ENCODE results near the gene RYR2.

Gene RYR2

DNA sequence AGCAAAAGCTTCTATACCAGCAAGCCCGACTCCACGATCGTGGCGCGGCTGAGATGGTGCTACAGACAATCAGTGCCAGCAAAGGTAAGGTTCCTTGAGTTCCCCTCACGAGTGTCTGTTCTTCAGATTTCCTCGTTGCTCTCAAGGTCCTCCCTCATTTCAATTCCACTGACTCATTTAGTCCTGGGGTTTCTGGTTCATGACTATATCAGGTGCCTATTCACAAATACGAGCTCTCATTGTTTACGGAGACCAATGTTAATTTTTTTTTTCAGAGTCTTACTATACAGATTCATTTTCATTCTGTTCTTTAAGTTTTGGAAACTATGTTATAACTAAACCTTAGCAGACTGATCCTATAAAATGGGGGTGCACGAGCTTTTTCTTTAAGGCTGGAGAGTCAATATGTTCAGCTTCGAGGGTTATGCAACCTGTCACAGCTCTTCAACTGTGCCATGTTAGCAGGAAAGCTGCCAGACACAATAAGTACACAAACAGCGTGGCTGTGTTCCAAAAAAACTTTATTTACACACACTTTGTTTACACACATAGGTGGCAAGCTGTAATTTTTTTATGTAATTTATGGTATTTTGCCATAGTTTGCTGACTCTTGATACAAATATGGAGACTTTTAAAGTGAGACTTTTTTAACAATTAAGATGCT lies 714.5 kb downstream of the RYR2 start:
- no peak for DNase-seq

DNA sequence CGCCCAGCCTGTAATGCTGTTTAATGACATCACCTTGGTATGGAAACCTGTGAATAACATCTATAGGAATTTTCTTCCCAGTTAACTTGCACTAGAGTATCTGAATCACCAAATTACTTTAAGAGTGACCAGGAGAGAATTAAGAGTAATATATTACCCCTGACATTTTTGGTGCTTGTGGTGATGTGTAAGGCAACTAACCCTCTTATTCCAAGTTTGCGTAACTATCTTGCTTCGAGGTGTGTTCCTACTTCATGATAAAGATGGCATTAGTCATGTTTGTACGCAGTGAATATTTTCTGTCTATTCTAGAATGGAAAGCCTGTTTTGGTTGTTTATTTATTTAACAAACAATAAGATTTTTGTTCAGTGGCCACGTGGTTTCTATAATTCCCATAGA lies 717.4 kb downstream of the RYR2 start:
- DNase-seq, result no peak

DNA sequence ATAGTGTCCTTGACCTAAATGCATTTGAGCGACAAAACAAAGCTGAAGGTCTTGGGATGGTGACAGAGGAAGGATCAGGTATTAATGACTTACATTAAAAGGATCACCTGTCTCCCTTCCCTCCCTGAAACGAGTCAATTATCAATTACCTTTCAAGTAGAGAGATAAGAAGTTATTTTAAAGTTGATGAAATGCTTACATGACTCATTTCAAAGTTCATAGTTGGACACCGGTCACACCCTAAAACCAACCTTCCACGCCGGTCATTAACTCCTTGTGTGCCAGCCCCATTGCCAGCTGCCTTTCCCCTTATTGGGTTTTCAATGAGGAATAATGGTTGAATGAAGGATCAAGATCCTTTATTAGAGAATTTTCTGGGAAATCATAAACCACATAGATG lies 719.0 kb downstream of the RYR2 start:
- DNase-seq, result no peak

DNA sequence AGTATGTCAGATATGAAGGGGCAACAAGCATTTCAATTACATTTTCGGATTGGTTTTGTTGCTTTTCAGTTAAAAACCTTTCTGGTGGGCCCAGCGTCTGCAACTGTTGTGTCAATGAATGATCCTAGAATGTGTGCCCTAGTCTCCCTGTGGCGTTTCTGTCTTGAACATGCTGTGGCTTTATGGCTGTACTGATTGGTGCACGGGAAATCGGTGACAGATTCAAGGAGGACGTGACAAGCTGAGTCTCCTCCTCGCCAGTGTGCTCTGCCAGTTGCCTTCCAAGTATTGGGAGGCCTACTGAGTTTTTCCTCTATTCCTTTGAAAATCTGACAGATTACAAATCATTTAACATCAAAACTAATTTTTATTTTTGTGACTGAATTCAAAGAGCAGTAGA lies 721.2 kb downstream of the RYR2 start:
- no peak for DNase-seq

DNA sequence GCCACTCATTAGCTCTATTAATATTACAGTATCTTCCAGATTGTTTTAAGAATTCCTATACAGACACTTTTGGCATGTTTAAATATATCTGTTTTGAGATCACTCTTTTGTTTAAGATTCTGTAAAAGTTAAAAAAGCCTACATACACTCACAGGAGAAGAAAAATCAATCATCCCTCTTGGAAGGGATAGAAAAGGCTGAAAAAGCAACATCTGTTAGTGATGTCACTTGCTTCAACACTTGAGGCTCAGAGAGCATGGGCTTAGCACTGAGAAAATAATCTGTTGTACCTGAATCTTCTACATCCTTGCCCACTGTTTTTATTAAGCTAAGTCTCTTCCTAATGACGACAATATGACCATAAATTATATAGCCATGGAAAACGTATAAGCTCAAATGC lies 721.8 kb downstream of the RYR2 start:
- DNase-seq, result no peak

DNA sequence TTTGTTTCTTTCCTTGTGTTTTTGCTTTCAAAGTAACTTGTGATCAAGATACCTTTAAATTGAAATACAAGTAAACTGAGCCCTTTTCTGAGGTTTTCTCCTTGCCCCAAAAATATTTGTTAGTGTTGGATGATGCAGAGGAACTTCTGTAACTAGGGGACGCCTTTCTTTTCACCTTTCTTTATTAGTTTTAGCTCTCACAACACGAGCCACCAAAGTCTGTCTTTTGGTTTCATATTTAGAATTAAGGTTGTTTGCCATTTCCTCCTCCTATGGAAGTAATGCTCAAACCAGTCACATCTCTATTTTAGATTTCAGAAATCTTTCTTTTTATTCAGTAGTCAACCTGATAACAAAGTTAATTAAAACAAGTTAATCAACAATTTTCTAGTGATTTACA lies 727.9 kb downstream of the RYR2 start:
- no peak for DNase-seq

DNA sequence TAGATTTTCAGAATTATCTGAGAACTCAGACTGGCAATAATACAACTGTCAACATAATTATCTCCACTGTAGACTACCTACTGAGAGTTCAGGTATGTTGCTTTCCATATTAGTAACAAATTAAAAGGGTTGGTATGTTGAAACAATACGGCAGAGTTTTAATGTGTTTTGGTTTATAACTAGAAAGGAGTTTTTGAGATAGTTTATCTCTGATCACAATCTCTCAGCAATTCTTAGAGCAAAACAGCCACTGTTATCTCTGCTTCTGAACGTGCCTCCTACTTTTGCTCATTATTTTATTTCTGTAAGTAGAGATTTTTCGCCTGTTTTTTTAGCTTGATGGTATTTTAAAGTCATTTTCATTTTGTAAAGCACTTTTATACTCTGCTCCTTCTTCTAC lies 730.0 kb downstream of the RYR2 start:
- no peak for DNase-seq

DNA sequence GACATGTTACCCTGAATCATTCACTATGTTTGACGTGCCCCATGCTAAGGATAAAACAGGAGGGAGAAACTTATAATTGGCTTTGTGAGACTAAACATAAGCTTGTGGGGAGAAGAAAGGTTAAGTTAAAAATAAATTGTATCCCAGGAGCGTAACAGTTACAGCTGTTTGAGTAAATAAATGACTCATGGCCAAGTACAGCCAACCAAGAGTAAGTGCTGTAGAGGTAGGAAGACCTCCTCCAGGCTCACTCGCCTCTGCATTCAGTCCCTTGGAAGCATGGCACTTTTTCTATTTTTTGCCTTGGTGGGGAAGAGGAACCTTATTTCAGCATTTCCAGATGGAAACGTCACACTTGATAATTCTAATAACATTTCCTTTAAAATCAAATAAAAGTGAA lies 732.3 kb downstream of the RYR2 start:
- no peak for DNase-seq

DNA sequence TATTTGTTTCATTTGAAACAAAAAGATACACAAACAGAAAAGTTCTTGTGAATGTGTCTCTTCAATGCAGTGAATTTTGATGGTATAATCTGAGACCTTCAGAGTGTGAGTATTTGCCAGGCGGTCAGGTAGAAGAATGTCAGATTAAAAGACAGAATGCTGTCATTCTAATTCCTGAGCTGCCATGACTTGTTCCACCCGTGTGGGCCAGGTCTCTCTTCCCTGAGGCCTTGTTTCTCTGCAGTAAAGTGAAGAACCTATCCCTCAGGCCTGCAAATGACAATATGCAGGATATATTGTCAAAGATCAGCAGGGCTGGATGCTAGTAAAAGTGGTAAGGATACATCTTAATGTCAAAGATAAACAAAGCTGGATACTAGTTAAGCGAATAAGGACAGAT lies 737.4 kb downstream of the RYR2 start:
- DNase-seq, result no peak

DNA sequence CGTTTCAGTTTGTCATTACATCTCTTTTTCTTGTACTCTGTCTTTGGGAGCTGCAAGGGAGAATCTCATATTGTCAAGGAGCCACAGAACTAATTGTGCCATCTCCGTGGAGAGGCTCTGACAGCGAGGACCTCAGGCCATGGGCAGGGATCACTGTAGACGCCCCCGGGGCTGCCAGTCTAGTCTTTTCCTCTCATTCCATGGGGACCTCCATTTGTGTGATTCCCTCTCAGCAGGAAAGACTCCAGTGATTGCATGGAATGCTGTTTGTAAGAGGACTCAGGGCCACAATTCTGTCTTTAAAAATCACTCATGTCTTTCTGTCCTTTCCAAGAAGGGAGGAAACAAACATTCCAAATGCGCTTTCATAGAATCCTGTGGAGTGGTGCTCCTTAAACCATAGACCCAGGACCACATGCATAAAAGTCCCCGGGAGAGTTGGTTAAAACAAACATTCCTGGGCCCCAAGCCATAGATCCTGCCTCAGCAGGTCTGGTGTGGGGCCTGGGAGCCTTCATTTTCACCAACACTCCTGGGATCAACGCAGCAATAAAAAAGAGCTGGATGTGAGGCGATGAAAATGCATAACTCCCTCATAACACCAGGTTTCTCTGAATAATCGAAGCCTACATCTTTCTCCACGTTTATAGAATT lies 744.2 kb downstream of the RYR2 start:
- no peak for DNase-seq

DNA sequence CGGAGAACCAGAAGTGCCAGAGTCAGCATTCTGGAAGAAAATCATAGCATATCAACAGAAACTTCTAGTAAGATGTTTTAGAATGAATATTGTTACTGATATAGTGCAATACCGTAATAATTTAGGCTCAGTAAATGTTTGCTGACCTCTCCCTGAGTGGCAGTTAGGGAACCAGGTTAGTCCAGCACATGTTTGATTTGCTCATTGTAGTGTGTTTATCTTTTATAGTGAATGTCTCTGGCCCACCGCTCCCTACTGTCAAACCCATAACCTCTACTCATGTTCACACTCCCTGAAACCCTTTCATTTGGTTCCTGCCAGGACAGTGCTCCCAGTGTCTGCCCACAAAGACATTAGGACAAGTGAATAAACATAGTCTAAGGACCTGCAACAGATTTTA lies 746.1 kb downstream of the RYR2 start:
- DNase-seq, result no peak

DNA sequence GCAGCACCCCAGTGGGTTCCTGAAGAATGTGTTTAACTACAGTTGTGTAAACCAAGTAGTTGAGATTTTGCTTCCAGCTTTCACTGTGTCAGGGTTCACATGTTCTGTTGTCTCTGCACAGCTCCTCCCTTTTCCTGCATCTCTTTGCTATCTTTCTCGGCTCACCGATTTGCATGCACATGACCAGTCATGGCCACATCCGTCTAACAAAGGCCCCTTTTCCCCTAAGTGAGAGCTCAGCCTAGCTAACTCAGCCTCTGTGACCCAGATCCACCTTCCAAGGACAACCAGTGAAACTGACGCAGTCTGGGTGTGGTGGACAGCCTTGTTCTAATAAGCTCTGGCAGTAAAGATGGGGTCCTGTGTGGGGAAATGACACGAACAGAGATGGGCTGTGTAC lies 747.6 kb downstream of the RYR2 start:
- DNase-seq, result no peak

DNA sequence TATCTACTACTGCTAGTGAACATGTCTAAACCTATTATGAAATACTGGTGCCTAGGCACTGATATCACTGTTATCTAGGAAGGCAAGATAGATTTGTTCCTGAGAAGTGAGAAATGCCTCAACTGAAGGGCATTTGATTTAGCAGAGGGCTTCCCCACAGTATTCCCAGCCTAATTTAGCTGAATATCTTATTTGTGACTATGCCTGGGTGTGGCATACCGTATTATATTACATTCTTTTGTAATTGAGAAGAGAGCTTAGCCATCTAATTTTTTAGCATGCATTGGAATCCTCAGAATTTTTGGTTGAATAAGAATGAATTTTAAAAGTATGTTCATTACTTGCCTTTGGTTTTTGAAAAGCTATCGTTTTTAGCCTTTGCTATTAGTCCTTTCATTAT lies 749.6 kb downstream of the RYR2 start:
- DNase-seq, result no peak

DNA sequence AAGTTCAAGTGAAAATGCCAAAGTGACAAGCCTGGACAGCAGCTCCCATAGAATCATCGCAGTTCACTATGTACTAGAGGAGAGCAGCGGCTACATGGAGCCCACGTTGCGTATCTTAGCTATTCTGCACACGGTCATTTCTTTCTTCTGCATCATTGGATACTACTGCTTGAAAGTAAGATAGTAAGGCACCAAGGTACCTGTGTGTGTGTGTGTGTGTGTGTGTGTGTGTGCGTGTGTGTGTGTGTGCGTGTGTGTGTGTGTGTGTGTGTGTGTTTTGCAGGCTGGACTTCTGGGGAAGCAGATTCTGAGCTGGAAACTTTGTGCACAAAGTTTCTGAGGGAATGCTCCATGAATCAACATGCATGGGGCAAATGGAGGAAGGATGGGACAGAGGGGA lies 750.2 kb downstream of the RYR2 start:
- DNase-seq, result no peak

DNA sequence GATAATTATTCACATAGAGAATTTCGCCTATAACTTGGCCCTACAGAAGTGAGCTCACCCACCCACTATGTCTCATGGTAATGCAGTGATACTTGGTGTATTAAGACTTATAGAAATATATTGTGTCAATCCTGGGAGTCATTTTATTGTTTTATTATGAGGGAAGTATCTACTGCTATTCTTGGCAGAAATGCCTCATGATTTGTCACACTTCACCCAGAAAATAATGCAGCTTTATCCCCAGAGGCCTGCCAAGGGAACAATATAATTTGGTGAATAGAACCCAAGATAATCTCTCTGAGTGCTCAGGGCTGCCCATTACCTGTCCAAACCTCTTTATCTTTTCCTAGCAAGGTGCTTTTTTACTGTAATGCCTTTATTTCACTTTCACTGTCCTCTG lies 750.7 kb downstream of the RYR2 start:
- DNase-seq, result no peak

DNA sequence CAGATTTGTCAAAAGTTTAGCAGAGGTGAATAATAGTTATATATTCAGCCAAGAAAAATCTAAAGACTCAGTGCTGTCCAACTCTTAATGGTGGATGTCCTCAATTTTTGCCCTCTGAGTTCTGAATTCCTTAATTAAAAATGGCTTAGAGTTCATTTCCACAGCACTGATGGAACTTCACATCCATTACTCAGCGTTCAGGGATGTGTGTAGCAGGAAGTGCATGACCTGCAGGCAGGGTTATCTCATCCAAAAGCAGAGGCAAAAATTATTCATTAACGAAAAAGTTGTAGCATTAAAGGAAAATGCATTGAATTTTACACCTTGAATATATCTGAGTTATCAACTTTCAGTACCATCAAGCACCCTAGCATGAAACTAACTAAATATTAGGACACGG lies 752.1 kb downstream of the RYR2 start:
- DNase-seq, result no peak

DNA sequence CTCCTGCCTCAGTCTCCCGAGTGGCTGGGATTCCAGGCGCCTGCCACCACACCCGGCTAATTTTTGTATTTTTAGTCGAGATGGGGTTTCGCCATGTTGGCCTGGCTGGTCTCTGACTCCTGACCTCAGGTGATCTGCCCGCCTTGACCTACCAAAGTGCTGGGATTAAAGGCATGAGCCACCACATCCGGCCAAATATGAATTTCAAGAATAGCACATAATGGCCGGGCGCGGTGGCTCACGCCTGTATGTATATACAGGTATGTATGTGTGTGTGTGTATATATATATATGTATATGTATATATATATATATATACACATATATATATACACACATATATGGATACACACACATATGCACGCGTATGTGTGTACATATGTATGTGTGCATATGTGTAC lies 753.6 kb downstream of the RYR2 start:
- DNase-seq, result no peak

DNA sequence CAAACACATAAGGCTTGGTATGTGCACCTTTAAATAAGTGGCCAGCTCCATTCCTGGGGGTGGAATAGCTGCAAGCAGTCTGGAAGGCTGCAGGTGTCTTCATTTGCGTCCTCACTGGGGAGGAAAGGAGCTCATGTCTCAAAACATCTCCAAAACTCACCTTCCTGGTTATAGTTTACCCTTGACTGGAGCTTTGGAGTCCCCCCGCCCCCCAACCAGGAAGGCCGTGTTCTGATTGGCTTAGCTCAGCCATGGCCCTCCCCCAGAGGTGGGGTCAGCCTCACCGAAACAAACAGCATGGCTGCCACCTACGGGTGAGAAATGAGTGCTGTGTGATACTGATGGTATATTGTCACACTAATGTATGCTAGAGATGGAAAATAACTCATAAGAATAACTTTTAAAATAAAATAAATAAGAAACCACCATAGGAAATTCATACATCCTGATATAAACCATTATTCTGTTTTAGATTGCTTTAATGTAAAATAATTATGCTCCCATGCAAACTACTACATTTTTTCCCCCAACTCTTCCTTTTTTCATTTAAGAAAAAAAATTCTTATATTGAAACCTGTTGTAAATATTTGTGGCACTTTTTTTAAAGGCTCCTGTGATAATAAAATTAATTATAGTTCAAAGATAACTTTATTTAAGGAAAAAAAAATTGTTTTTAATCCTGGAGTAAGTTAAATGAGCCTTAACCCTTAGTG lies 757.9 kb downstream of the RYR2 start:
- peak in 1 of 2 experiments; percentile 4 for DNase-seq

DNA sequence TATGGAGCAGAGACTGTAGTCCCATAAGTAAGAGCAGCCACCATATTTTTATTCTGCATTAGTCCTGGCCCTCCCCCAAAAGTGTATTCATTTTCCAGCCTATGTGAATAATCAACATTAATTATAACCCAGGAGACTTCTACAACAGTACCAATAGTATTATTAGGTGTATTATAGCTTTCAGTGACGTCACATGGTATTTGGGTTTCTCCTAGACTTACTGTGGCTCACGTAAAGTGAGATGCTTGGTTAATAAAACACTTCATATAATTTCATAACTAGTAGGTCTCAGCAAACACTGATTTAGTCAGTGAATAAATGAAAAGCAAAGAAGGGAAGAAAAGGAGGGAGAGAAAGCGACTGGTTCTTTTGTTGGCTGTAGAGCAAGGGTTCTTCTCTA lies 762.5 kb downstream of the RYR2 start:
- no peak for DNase-seq

DNA sequence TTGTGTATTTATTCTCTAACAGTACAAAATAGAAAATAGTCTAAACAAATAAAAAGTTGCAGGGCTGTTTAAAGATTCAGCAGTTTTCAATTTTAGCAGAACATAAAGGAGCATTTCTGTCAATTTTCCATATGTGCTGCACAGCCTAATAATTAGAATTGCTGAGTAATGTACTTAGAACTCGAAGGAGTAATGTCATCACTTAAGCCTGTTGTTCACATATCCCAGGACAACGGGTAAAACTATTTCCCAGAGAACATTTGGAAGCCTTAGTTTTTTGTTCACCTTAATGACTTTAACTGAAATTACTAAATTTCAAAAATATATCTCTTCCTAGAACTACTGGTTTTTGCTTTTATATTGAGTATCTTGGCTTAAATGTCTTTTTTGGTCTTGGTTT lies 767.1 kb downstream of the RYR2 start:
- no peak for DNase-seq

DNA sequence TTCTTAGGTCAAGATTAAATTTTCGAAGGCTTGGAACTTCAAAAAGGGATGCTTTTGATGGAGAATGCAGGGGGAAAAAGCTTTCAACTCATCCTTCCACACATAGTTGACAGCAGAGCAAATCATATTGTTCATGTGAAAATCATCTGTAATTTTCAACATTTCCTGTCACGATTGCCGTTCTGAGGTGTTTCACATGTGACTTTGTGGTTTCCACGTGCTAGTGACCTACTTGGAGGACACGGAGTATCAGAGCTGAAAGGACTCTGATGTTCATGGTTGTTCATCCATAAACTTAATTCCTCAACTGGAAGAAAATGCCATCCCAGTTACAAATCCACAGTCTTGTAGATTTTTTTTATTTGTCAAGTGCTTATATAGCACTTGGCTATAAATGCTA lies 769.6 kb downstream of the RYR2 start:
- DNase-seq, result no peak

DNA sequence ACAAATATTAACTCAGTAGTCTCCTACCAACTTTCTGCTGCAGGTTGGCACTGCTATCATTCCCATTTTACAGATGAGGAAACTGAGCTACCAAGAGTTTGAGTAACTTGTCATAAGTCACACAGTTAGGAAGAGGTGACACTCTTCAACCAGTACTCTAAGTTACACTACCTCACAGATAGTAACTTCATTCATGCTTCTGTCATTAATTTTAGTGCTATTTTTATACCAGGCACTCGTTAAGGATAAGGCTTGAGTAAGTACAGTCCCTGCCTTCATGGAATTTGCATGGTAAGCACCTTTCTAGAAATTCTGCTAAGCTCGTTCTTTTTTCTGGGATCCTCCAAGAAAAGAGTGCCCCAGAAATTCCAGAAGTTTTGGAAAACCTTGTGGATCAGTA lies 770.1 kb downstream of the RYR2 start:
- no peak for DNase-seq

DNA sequence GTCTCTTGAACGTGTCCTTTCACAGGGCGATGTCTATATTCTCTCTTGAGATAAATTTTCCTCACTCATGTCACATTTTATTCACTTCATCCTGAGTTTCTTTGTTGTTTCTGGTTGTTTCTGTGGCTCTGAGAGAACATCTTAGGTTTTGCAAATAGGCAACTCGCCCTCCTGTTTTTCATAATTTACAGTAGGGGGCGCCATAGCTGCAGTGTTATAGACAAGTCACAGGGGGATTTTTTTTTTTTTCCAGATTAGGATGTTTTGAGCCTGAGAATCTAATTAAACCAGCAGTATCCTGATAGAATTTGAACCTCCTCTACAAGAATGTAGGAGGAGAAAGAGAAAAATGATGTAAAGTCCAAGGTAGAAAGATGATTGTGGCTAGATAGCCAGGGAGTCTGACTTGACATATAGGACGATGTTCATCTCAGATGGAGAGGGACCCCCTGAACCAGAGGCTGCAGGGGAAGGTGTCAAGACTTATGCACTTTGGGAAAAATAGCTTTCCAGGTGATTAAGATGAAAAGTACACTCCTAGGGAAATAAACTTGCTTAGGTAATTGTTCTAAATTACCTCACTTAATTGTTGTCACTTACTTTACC lies 772.4 kb downstream of the RYR2 start:
- no peak for DNase-seq

DNA sequence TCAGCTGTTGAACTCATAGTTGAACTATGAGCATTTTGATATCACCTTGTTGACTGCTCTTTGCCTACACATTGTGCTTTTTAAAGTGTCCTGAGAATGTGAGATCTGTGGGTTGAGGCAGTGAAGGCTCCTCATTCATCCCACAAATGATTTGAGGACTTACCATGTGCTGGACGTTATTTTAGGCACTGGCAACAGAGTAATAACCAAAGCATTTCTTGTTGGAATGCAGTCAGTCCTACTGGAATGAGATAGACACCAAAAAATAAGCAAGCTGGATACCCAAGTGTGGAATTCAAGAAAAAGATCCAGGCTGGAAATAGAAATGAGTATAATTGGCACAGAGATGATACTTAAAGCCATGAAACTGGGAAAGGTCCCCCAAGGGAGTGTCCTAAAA lies 775.3 kb downstream of the RYR2 start:
- DNase-seq, result no peak

All from activated CD4-positive, alpha-beta T cell treated with anti-CD3 and anti-CD28 coated beads, Interleukin-2, amount 50 U/mL, for 4 hours (primary cell).